Esophagus muscularis mucosa (tissue), 4 donors: ENCODE results near the gene DMRTB1. TPM values are rescaled to one million over a fixed set of nuclear protein-coding genes. Genes with fewer than 3 reads are reported as not detected.

Experiments
- DNase-seq: peaks from one replicate; pipeline ENCODE4 v3.0.0-alpha.2; 2017; ENCODE audit errors: extremely low spot score
- H3K27ac ChIP-seq, 4 donors: fragments of 200-600 bp; sonication (generic); replicated peaks in 1 of 4; 1 replicate in 3 of 4; 2 replicates in 1 of 4; pipeline ENCODE4 v1.5.1; 2016 to 2019; ENCODE audit warnings: mild to moderate bottlenecking in 1 of 4
- H3K27me3 ChIP-seq, 4 donors: fragments of 200-600 bp; sonication (generic); one replicate each; pipeline versions ENCODE4 v1.5.1 to v1.6.0; 2016 to 2019
- H3K36me3 ChIP-seq, 4 donors: fragments of 200-600 bp; sonication (generic); one replicate each; pipeline ENCODE4 v1.5.1; 2016 to 2019
- H3K4me1 ChIP-seq, 4 donors: fragments of 200-600 bp; sonication (generic); one replicate each; pipeline ENCODE4 v1.5.1; 2016 to 2019
- H3K4me3 ChIP-seq, 4 donors: fragments of 200-600 bp; sonication (generic); 1 replicate in 2 of 4; 2 replicates in 2 of 4; pipeline ENCODE4 v1.5.1; 2016 to 2019; ENCODE audit warnings: mild to moderate bottlenecking in 4 of 4, moderate library complexity in 1 of 4
- H3K9me3 ChIP-seq, 4 donors: fragments of 200-600 bp; sonication (generic); 1 replicate in 3 of 4; 2 replicates in 1 of 4; pipeline ENCODE4 v1.5.1; 2016 to 2019
- CTCF ChIP-seq, 3 experiments: fragments of 200-600 bp in 2 of 3; fragments of 450-650 bp in 1 of 3; sonication (generic) in 2 of 3; IDR thresholded peaks; one replicate each; pipeline ENCODE4 v1.5.1; 2017 to 2019; ENCODE audit warnings: antibody characterized with exemption in 3 of 3, mild to moderate bottlenecking in 2 of 3, moderate library complexity in 1 of 3
- EP300 ChIP-seq: sonication (generic); formaldehyde crosslinking; IDR thresholded peaks from one replicate; pipeline ENCODE4 v1.6.1; 2017; ENCODE audit warnings: antibody characterized with exemption
- POLR2A ChIP-seq: fragments of 450-650 bp; IDR thresholded peaks from one replicate; pipeline ENCODE4 v1.6.1; 2017; ENCODE audit warnings: antibody characterized with exemption, moderate library complexity, mild to moderate bottlenecking, low read depth
- POLR2AphosphoS5 ChIP-seq, 2 donors: sonication (generic); formaldehyde crosslinking; IDR thresholded peaks; one replicate each; pipeline ENCODE4 v1.6.1; 2017; ENCODE audit warnings: antibody characterized with exemption in 2 of 2
- WGBS: methylation state at CpG from one replicate; pipeline ENCODE4 v1.1.5; 2018; 5-methylcytosine and 5-hydroxymethylcytosine counted together
- intact Hi-C: fragments of 100-400 bp; cut with DNase I; formaldehyde crosslinking; loops from one replicate; pipeline ENCODE4 v1.15.1; 2023
- total RNA-seq, 4 donors: library from RNA; depleted of rRNA; stranded (reverse); fragments of >200 nt; gene quantifications; one replicate each; pipeline versions ENCODE4 v1.1.0 to v1.2.1, GENCODE V29; 2016

The DMRTB1 gene
- total RNA-seq, 4 donors from 2014 or later = not detected

GRCh38 chr1:53465023-53465957 is 6.1 kb downstream of the DMRTB1 start:
- H3K27ac ChIP-seq = no peak overlapping the region
- TF ChIP-seq EP300 (no peak), CTCF (IDR thresholded peaks at IDR 0.05) (no peak), POLR2AphosphoS5 (IDR thresholded peaks at IDR 0.05) (no peak), POLR2A (no peak)
- no peaks in the 10 kb centered on the region for H3K36me3 ChIP-seq
- H3K4me3 ChIP-seq = no peak overlapping the region
- peaks cover 0 to 5% (median 3%) of the 10 kb centered on the region in 4 donors for H3K4me1 ChIP-seq
- no peak for DNase-seq
- no peaks in the 10 kb centered on the region for H3K9me3 ChIP-seq
- WGBS = 84% methylated on average over 4 of the region's 4 CpGs
- peaks cover 0 to 8% (median 0%) of the 10 kb centered on the region in 4 donors for H3K27me3 ChIP-seq
- intact Hi-C loops = no loop called here

GRCh38 chr1:53467391-53467790 is 8.2 kb downstream of the DMRTB1 start:
- no peak for DNase-seq
- TF ChIP-seq POLR2AphosphoS5 (IDR thresholded peaks at IDR 0.05) (no peak), POLR2A (no peak), CTCF (IDR thresholded peaks at IDR 0.05) (no peak), EP300 (no peak)
- peaks cover 0 to 8% (median 8%) of the 10 kb centered on the region in 4 donors for H3K4me1 ChIP-seq
- H3K4me3 ChIP-seq = no peak overlapping the region
- no peaks in the 10 kb centered on the region for H3K9me3 ChIP-seq
- intact Hi-C loops = no loop called here
- H3K27me3 ChIP-seq = peaks cover 0 to 23% (median 0%) of the 10 kb centered on the region in 4 donors
- no peaks in the 10 kb centered on the region for H3K36me3 ChIP-seq
- no peak overlapping the region for H3K27ac ChIP-seq

GRCh38 chr1:53468374-53468773 is 9.2 kb downstream of the DMRTB1 start:
- no peak overlapping the region for H3K4me3 ChIP-seq
- H3K4me1 ChIP-seq = peaks cover 0 to 8% (median 8%) of the 10 kb centered on the region in 4 donors
- H3K36me3 ChIP-seq = no peaks in the 10 kb centered on the region
- no peak overlapping the region for H3K27ac ChIP-seq
- no peak for DNase-seq
- intact Hi-C loops = no loop called here
- peaks cover 0 to 23% (median 0%) of the 10 kb centered on the region in 4 donors for H3K27me3 ChIP-seq
- TF ChIP-seq EP300 (no peak), CTCF (IDR thresholded peaks at IDR 0.05) (no peak), POLR2AphosphoS5 (IDR thresholded peaks at IDR 0.05) (no peak), POLR2A (no peak)
- no peaks in the 10 kb centered on the region for H3K9me3 ChIP-seq
- 100% methylated on average over 2 of the region's 2 CpGs for WGBS

GRCh38 chr1:53469373-53469772 is 10.2 kb downstream of the DMRTB1 start:
- Histone ChIP-seq H3K27me3 (peaks cover 0 to 23% (median 0%) of the 10 kb centered on the region in 4 donors), H3K9me3 (no peaks in the 10 kb centered on the region), H3K36me3 (no peaks in the 10 kb centered on the region), H3K4me3 (no peak overlapping the region), H3K27ac (no peak overlapping the region), H3K4me1 (peaks cover 0 to 8% (median 8%) of the 10 kb centered on the region in 4 donors)
- WGBS = 100% methylated on average over 1 of the region's 5 CpGs
- DNase-seq = no peak
- no peak for TF ChIP-seq CTCF (IDR thresholded peaks at IDR 0.05)
- no peak for TF ChIP-seq POLR2AphosphoS5 (IDR thresholded peaks at IDR 0.05)
- TF ChIP-seq POLR2A = no peak
- TF ChIP-seq EP300 = no peak
- intact Hi-C loops = no loop called here
